T-helper 1 cell treated with Interleukin-12 subunit alpha and Interleukin-12 subunit beta and Interleukin-4 antibody, amounts not matched to agents 30 ng/mL and 1 ng/mL, for 36 hours (primary cell): ENCODE measurements around the gene TYMS. TPM values are rescaled to one million over a fixed set of nuclear protein-coding genes. Genes with fewer than 3 reads are reported as not detected.

Experiments used
- intact Hi-C: fragments of 100-400 bp; cut with micrococcal nuclease; formaldehyde crosslinking; loops from one replicate; pipeline ENCODE4 v1.15.1; 2024
- total RNA-seq: library from RNA; stranded (reverse); gene quantifications from 2 replicates; pipeline ENCODE4 v1.2.3, GENCODE V29; 2022

TYMS gene
- total RNA-seq, 1 donor from 2014 or later, result 213 TPM

DNA sequence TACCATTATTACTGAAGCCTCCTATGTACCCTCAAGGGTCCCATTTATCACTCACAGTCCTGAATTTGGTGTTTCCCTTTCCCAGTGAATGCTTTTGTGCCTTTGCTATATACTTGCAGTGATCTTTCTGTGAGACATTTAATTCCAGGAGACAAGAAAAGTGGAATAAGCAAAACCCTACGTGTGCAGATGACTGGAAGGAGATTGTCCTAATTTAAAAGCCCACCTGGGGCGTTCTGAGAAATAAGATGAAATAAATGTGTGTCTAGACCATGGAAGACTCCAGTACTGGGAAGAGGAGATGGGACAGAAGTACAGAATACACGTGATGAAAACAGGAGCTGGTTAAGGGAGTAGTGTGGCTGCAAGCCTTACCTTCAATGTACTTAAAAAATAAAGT, 19.3 kb downstream of the TYMS start:
- intact Hi-C loops, result no loop called here

DNA sequence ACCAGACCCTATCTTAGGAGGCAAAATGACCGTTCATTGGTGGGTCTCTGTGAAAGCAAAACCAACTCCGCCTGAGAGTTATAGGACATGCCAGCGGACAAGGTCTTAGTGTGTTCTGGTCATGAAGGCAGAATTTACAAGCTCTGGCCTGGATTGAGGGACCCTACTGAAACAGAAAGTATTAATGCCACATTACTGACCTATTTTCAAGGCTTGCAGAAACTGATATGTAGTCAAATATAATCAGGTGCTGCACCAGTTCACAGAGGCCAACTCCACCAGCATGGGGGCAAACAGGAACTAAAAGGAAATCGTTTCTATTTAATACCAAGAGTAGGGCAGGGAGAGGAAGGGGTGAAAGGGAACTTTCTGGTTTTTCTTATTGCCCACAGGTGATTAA, 19.7 kb downstream of the TYMS start:
- intact Hi-C loops, result no loop called here

DNA sequence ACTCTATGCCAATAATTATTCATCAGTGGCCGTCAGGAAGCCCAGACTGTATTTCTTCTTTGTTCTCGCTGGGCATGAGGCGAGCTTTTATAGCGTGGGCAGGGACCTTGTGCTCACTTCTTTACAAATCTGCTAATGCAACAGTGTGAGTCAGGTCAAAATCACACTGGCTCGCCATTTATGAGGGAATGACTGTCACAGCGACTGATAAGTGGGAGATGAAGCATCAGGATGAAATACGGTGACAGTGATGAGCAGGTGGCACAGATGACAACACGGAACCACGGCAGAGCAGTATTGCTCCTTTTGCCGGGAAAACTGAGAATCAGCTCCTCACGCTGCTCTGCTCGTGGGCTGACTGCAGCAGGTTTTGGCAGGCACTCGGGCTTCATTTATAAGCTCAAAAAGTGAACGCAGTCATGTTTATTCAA, 20.5 kb downstream of the TYMS start:
- intact Hi-C loops, result no loop called here

DNA sequence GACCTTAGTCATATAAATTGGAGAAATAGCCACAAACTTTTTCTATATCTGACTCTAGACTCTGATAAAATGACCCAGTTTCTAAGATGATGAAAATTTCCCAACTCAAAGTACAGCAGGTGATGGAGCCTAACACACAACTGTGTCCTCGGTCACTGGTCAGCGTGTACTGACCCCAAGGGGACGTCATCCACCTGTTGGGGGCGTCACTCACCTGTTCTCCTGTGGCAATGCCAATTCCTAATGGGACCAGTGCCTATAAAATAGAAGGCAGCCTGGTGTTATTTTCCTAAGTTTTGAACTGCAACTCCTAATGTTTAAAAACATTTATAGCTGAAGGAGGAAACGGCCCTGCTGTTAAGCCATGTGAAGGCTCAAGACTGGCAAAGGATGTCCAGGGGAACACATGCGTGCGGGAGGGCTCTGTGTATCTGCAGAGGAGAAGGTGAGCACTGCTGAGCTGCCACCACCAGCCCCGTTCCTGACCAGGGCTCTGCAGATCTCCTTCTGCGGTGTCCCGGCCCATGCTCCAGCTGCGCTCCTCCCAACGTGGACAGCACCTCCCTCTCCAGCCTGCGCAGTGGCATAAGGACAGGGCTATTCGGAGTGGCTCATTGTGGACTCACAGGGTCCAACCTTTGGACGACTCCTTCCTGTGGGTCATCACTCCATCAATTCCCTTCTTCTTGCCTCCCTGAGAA, 21.2 kb downstream of the TYMS start:
- intact Hi-C loops, result no loop called here

DNA sequence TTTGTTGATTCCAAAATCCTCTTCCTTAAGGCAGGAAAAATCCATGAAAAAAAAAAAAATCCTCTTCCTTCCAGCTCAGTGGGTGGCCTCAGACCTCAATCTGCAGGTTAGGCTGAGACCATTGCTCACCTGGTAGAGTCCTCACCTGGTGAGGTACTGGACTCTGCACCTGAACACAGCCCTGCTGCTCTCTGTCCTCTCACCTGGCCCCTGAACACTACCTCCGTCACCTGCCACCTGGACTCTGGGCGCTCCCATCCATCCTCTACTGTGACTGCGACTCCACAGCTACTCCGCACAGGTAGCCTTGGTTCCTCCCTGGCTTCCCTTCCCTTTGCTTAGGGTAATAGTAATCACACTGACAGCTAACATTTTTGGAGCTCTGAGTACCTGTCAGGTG, 22.1 kb downstream of the TYMS start:
- intact Hi-C loops, result no loop called here

DNA sequence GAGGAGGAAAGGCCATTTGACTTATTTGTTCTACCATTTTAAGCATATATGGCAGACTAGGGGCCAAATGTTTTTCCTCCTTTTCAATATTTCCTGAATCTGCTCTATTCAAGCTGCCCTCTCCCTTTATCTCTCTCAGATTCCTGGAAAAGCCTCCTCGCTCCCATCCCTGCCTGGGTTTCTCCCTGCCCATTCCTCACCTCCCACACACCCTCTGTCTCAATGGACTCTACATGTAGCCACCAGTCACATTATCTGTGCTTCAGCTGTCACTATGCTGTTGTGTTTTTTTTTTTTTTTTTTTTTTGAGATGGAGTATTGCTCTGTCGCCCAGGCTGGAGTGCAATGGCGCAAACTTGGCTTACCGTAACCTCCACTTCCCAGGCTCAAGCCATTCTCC, 22.9 kb downstream of the TYMS start:
- intact Hi-C loops, result no loop called here

DNA sequence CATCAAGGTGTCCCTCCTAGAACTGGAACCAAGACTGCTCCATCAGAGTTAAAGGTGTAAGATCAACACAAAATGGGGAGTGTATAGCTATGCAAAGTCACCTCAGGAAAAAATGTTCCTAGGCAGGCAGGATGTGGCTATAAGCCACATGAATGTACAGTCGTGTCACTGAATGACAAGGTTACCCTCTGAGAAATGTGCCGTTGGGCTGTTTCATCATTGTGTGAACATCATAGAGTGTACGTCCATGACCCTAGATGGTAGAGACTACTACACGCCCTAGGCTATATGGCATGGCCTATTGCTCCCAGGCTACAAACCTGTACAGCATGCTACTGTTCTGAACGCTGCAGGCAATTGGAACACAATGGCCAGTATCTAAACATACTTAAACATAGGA, 24.5 kb downstream of the TYMS start:
- intact Hi-C loops, result loop anchor here (1.0 kb wide), 7 partner anchors 24 to 157 kb away; partner anchors contain the start of gene CLUL1

DNA sequence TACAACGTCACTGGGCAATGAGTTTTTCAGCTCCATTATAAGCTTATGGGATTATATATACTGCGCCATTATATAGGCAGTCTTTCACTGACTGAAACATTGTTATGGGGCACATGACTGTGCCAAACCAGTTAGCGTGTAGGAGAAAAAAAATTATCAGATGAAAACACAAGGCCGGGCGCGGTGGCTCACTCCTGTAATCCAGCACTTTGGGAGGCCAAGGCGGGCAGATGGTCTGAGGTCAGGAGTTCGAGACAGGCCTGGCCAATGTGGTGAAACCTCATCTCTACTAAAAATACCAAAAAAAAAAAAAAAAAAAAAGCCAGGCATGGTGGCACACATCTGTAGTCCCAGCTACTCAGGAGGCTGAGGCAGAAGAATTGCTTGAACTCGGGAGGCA, 25.0 kb downstream of the TYMS start:
- intact Hi-C loops, result loop anchor here (1.0 kb wide), 7 partner anchors 24 to 157 kb away; partner anchors contain the start of gene CLUL1

DNA sequence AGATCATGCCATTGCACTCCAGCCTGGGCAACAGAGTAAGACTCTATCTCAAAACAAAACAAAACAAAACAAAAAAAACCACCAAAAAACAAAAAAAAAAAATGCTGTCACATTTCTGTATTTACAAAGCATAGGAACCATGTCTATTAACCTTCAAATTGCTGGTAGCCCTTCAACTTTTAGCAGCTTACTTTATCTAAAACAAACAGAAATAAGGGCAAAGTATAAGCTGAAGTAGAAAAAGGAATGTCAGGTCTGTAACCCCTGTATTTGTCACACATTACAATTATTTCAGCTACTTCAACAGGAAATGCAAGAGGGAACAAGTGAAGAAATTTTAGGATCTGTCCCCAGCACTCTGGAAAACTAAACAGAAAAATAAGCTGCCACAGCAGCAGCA, 25.4 kb downstream of the TYMS start:
- intact Hi-C loops, result loop anchor here (1.0 kb wide), 7 partner anchors 25 to 156 kb away; partner anchors contain the start of gene CLUL1

DNA sequence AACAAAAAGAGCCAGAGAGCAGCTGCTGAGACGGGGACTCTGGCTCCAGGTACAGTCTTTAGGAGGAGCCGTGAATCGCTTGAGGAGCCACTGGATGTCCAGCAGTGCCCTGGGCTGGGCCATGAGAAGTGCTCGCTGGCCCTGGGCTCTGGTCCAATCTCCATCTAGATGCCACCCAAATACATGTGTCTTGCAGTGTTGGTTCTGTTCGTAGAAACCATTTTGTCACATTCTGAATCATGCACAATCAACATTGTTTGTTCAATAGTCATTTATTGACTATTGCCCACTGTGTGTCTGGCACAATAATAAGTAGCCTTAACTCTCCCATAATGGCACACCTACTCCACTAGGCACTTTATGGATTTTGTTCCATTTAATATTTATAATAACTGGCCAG, 26.1 kb downstream of the TYMS start:
- intact Hi-C loops, result no loop called here

DNA sequence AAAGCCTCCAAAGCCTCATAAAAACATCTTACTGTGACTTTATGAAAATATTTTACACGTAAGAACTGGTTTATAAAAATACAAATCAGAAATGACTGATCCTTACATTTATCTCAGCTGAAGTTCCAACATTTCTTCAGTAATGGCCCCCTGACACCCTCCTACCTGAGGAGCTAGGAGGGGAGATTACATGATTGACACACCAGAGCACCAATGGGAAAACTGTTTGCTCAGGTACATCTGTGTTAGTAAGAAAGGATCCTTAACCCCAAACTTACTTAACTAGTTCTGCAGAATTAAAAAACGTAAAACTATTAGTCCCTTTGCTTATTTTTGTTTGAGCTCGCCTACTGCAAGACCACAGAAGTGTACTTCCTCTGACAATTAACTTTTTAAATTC, 28.0 kb downstream of the TYMS start:
- intact Hi-C loops, result no loop called here

DNA sequence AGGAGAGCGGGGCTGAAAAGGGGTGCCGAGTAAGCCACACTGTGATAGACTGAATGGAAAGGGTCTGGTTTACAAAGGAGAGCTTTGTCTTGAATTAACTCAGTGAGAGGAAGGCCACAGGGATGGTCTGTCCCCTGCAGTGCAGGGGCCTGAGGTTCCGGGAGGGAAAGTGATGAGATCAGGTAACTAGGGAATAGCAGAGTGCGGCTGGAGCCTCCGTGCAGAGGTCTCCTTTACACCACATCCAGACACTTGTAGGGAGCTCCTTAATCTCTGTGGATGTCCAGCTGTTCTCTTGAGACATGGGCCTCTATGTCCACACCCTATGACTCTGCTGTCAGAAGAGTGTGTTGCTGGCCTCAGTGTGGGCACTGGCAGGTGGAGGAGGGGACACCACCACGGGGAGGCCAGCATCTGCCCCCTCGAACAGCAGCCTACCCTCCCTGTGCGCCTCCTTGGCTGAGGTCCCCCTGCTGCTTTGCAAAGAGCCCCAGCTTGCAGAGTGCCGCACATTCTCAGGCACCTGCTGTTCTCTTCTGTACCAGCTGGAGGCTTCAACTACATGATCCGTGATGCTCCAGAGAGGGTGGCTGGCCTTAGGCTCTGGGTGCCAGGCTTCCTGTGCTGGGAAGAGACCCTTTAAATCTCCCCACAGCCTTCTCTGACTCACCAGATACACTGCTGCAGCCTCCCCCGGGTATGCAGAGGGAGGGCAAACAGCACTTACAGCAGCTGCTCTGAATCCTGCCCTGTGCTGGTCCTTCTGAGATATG, 29.1 kb downstream of the TYMS start:
- intact Hi-C loops, result no loop called here

DNA sequence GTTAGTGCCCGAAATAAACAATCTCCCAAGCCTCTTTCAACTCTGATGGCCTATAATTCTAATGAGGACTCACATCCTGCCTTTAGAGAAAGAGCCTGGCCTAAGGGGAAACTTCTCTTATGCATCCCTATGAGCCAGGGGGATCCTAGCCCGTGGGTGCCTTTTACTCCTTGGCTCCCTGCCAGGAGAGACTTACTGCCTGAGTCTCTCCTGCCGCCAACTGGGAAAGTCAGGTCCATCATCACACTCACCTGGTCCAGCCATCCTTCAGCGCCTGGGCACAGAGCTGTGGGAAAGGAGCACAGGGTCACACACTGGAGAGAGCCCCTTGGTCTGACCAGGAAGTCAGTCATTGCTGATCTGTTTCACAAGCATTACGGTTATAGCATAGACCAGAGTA, 30.9 kb downstream of the TYMS start:
- intact Hi-C loops, result no loop called here

DNA sequence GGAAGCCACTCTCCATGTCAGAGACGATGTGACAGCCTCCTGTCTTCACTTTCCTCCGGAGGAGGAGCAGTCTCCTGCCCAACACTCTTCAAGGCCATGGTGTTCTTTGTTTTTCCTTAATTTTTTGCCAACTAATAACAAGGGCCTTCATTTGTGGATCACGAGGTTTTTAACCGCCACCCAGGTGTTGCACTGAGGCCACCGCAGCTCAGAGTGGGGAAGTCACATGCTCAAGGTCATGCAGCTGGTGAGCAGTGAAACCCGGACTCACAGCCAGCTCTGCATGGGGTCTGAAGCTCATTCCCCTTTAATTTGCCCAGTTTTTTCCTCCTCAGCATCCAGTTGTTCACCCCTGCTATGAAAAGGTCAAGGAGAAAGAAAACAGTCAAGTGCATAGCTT, 35.4 kb downstream of the TYMS start:
- intact Hi-C loops, result no loop called here

DNA sequence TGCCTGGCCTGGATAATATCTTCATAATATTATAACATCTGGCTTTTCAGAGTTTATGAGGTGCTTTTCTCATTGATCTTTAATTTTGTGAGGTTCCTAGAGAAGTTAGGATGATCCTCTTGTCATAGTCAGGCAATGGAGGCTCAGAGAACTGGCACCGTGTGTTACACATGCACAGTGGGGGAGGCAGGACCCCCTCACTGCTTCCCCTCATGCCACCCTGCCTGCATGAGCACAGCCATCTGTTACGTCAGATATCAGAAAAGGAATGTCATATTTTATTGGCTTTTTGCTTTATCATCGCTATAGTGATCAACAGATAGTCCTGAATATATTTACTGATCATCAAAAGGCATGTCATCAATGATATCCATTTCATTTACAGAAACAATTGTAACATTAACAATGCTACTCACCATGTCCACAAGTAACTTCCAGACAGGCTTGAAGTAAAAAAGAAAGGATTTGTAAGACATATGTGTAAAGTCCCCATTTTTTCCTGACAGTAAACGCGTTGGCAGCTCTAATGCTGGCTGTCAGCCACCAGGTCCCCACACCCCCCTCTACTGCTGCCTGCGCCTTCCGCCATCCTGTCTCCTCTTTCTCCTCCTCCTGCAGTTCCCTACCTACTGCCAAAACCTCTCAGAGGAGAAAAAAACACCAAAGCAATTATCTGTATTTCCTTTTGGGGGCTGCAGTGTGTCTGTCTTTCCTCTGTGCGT, 36.2 kb downstream of the TYMS start:
- intact Hi-C loops, result no loop called here

DNA sequence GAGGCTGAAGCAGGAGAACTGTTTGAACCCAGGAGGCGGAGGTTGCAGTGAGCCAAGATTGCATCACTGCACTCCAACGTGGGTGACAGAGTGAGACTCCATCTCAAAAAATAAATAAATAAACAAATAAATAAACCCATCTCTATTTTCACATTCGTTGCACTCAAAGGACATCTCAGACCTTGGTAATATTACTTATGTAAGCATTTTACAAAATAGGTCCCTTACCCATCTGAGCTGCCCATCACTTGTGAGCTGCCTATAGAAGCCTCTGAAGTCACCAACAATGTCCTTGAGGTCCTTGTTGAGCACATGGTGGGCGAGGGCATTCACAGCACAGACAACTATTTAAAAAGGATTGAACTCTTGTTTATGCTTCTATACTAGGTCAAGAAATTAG, 39.6 kb downstream of the TYMS start:
- intact Hi-C loops, result no loop called here

DNA sequence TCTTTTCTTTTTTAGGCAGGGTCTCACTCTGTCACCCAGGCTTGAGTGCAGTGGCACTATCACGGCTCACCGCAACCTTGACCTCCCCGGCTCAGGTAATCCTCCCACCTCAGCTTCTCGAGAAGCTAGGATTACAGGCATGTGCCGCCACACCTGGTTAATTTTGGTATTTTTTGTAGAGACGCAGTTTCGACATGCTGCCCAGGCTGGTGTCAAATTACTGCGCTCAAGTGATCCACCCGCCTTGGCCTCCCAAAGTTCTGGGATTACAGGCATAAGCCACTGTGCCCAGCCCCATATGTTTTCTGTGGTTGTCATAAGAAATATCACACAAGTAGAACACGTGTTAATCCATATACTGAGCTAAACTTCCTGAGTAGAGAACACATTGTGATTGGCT, 40.3 kb downstream of the TYMS start:
- intact Hi-C loops, result no loop called here

DNA sequence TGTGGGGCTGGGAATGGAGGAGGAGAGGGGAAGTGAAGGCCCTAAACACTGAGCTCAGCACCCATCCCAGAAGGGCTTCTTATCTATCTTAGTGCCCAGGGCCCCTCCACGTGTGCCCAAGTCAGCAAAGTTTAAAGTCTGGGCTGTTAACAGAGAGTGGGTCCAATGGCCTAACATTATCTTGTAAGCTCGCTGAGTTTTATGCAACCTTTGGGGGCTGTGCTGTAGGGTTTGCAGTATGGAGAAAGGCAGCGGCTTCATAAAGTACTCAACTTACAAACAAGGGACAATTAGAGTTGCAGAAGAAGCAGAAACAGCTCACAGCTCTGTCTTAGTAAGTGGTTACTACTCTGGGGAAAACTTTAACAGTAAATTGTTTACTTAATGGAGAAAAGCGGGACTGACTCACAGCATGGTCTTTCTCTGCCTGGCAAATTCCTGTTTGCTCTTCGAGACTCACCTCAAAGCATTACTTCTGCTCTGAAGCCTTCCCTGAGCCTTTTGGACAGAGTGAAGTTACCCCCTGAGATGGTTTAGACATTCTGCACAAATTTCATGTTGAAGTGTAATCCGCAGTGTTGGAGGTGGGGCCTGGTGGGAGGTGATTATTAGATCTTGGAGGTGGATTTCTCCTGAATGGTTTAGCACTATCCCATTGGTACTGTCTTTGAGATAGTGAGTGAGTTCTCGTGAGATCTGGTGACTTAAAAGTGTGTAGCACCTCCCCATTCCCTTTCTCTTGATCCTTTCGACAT, 45.9 kb downstream of the TYMS start:
- intact Hi-C loops, result loop anchor here (1.0 kb wide), 1 partner anchor 8 kb away; no protein-coding TSS in a partner anchor

DNA sequence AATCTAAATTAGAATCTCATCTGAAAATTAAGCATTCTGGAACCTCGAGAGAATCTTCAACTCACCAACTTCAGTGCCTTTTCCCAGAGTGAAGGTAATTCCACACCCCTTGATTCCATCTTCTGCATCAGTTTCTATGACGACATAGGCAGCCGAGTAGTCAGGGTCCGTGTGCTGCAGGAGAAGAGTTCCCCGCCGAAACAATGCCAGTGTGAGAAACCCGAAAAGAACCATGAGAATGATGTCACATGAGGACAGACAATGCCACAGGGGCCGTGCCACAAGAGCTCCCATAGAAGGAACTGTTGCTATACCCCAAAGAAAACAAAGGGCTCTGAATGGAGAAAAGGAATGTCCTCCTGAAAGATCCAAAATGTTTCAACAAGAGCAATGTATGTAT, 49.0 kb downstream of the TYMS start:
- intact Hi-C loops, result no loop called here

DNA sequence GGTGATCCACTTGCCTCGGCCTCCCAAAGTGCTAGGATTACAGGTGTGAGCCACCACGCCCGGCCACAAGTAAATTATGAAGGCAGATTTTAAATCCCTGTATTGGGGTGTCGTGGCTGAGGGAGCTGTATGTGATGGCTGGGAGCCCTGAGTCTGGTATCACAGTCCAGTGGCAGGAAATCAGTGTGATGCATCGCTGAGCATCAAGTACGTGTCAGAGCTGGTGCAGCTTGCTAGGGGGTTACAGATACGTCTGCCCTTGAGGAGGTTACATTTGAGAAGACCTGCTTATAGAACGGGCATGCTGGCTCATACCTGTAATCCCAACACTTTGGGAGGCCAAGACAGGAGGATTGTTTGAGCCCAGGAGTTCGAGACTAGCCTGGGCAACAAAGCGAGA, 50.6 kb downstream of the TYMS start:
- intact Hi-C loops, result no loop called here

DNA sequence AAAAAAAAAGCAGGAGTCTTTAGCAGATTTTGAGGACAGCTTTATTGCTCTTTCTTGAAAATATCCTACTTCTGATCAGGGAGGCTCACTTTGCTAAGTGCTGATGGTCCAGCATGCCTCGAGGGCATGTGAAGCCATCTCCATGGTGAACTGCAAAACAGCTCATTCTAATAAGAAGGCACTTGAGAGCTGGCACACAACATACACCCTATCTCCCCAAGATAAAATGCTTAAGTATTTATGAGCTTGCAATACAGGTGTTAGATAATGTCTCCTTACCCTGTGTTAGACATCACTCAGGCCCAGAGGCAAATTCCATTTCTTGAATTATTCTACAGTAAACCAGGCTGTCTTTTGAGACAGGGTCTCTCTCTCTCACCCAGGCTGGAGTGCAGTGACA, 52.3 kb downstream of the TYMS start:
- intact Hi-C loops, result loop anchor here (5.0 kb wide), 1 partner anchor 552 kb away; the partner anchor contains the start of gene USP14
